ENCODE data around the gene TTC32.

Gene TTC32

GRCh38 chr2:19868701-19869580, 32.8 kb downstream of the TTC32 start:
- H3K36me3 ChIP-seq: no peaks in the 10 kb centered on the region
- DNase-seq: no peak
- no peaks in the 10 kb centered on the region for H3K27me3 ChIP-seq (ENCODE audit: insufficient read depth, low read depth, severe bottlenecking)
- no peak for TF ChIP-seq CTCF (IDR thresholded peaks at IDR 0.05; ENCODE audit: low read depth, low read length)
- no peak overlapping the region for H3K27ac ChIP-seq
- H3K9me3 ChIP-seq (ENCODE audit: severe bottlenecking): no peaks in the 10 kb centered on the region
- H3K4me3 ChIP-seq (ENCODE audit: low read depth, low read length): no peak overlapping the region

GRCh38 chr2:19868224-19868623, 33.6 kb downstream of the TTC32 start:
- H3K9me3 ChIP-seq (ENCODE audit: severe bottlenecking): no peaks in the 10 kb centered on the region
- H3K4me3 ChIP-seq (ENCODE audit: low read depth, low read length): no peak overlapping the region
- no peaks in the 10 kb centered on the region for H3K27me3 ChIP-seq (ENCODE audit: insufficient read depth, low read depth, severe bottlenecking)
- no peak for TF ChIP-seq CTCF (IDR thresholded peaks at IDR 0.05; ENCODE audit: low read depth, low read length)
- H3K36me3 ChIP-seq: no peaks in the 10 kb centered on the region
- H3K27ac ChIP-seq: no peak overlapping the region
- no peak for DNase-seq

GRCh38 chr2:19866771-19867170, 35.0 kb downstream of the TTC32 start:
- DNase-seq: no peak
- Histone ChIP-seq H3K9me3 (ENCODE audit: severe bottlenecking) (no peaks in the 10 kb centered on the region), H3K36me3 (no peaks in the 10 kb centered on the region), H3K27ac (no peak overlapping the region), H3K27me3 (ENCODE audit: insufficient read depth, low read depth, severe bottlenecking) (peaks cover 10% of the 10 kb centered on the region), H3K4me3 (ENCODE audit: low read depth, low read length) (no peak overlapping the region)
- TF ChIP-seq CTCF (IDR thresholded peaks at IDR 0.05; ENCODE audit: low read depth, low read length): no peak

- Histone ChIP-seq H3K27ac (no peak overlapping the region), H3K4me3 (ENCODE audit: low read depth, low read length) (no peak overlapping the region), H3K27me3 (ENCODE audit: insufficient read depth, low read depth, severe bottlenecking) (peaks cover 18% of the 10 kb centered on the region), H3K9me3 (ENCODE audit: severe bottlenecking) (no peaks in the 10 kb centered on the region), H3K36me3 (no peaks in the 10 kb centered on the region)
- DNase-seq: no peak
- no peak for TF ChIP-seq CTCF (IDR thresholded peaks at IDR 0.05; ENCODE audit: low read depth, low read length)
Measured at GRCh38 chr2:19865151-19865550, 36.6 kb downstream of the TTC32 start.

- no peak for TF ChIP-seq CTCF (IDR thresholded peaks at IDR 0.05; ENCODE audit: low read depth, low read length)
- no peak for DNase-seq
- no peak overlapping the region for H3K27ac ChIP-seq
- H3K9me3 ChIP-seq (ENCODE audit: severe bottlenecking): no peaks in the 10 kb centered on the region
- H3K4me3 ChIP-seq (ENCODE audit: low read depth, low read length): no peak overlapping the region
- H3K27me3 ChIP-seq (ENCODE audit: insufficient read depth, low read depth, severe bottlenecking): peaks cover 26% of the 10 kb centered on the region
- H3K36me3 ChIP-seq: no peaks in the 10 kb centered on the region
Measured at GRCh38 chr2:19864381-19864780, 37.4 kb downstream of the TTC32 start.

Measured in WERI-Rb-1 (cell line).